HAP-1 (cell line): ENCODE data around the gene RERG.
A peak's percentile ranks its signal among the peaks of the same experiment; 100 is the strongest.

Experiments used
- DNase-seq, 2 experiments: peaks; one replicate each; pipeline ENCODE4 v3.0.0-alpha.2; 2016 to 2020; ENCODE audit warnings: low spot score in 2 of 2
- H3K27me3 ChIP-seq: fragments of 250-450 bp; sonication (Bioruptor Pico); 2 replicates; pipeline ENCODE4 v1.5.1; 2020; ENCODE audit warnings: low read depth, mild to moderate bottlenecking, moderate library complexity
- H3K36me3 ChIP-seq: fragments of 250-450 bp; sonication (Bioruptor Pico); replicated peaks from 2 replicates; pipeline ENCODE4 v1.5.1; 2020; ENCODE audit warnings: mild to moderate bottlenecking
- H3K4me1 ChIP-seq: fragments of 250-450 bp; sonication (Bioruptor Pico); 2 replicates; pipeline ENCODE4 v1.5.1; 2020; ENCODE audit warnings: mild to moderate bottlenecking
- H3K4me3 ChIP-seq: fragments of 250-450 bp; sonication (Bioruptor Pico); 2 replicates; pipeline ENCODE4 v1.5.1; 2020; ENCODE audit warnings: mild to moderate bottlenecking, moderate library complexity
- H3K9me3 ChIP-seq: fragments of 250-450 bp; sonication (Bioruptor Pico); 2 replicates; pipeline ENCODE4 v1.5.1; 2020; ENCODE audit warnings: mild to moderate bottlenecking, moderate library complexity
- in situ Hi-C: fragments of 300-500 bp; cut with MboI; formaldehyde crosslinking; loops from 3 replicates; pipeline ENCODE4 v1.14.3; 2020; ENCODE audit warnings: low sequenced_read_pairs, inconsistent platforms, mixed read lengths

Gene RERG, protein sequence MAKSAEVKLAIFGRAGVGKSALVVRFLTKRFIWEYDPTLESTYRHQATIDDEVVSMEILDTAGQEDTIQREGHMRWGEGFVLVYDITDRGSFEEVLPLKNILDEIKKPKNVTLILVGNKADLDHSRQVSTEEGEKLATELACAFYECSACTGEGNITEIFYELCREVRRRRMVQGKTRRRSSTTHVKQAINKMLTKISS

DNA sequence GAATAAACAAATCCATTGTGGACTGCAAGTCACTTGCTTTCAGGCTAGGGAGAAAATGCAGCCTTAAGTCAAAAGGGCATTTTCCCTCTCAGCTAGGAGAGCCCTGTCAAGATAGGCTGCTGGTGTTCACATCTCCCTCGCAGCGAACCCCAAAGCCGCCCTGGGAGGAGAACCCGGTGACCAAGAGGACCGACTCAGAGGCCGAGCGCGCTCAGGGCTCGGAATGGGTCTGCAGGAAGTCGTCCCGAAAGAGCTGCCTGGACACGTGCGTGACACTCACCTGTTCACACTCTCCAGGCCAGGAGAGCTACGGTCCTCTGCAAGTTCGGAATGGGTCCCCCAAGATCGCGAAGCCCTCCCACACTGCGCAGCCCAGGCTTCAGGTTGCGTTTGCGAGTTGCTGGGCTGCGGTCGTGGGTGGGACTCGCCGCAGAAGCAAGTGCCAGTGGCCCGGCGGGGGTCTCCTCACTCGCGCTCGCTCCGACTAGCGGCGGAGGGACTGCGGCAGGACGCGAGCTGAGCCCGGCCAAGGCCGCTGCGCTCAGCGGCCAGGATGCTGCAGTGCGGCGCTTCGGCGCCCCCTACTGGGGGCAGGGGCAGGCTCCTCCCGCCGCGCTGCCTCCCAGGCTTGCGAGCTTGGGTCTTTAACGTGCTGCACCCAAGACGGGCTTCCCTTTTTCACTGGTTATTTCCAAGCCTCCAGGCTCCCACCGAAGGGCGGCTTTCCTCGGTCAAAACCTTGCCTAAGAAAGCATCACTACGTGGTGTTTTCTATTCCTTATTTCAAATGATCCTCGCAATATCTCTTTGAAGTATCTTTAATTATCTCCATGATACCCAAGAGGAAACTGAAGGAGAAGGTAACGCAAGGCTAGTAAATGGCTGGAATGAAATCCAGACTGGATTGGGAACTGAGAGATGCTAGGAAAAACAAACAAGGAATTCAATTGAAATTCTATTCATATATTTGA, at the start of gene RERG:
TSS of gene RERG (minus strand) at position 503 of the 971 bp plus-strand sequence. CDS start 3,928 bp downstream, outside the sequence.
- in situ Hi-C loops, result no loop called here
- Histone ChIP-seq H3K27me3 (peaks cover 5% of the 10 kb centered on the region), H3K9me3 (no peaks in the 10 kb centered on the region), H3K36me3 (no peaks in the 10 kb centered on the region), H3K4me1 (no peaks in the 10 kb centered on the region), H3K4me3 (no peak within 1 kb of the TSS)
- peak; percentile 67 to 82 for DNase-seq

DNA sequence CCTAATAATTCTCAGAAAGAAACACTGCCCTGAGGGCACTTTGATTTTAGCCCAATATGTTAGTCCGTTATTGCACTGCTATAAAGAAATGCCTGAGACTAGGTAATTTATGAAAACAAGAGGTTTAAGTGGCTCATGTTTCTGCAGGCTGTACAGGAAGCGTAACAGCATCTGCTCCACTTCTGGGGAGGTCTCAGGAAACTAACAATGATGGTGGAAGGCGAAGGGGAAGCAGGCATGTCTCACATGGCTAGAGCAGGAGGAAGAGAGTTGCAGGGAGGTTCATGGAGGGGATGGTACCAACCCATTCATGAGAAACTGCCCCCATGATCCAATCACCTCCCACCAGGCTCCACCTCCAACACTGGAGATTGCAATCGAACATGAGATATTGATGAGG, 49.4 kb upstream of the RERG start:
- in situ Hi-C loops, result loop anchor here (10.0 kb wide), 1 partner anchor 254 kb away; no protein-coding TSS in a partner anchor

DNA sequence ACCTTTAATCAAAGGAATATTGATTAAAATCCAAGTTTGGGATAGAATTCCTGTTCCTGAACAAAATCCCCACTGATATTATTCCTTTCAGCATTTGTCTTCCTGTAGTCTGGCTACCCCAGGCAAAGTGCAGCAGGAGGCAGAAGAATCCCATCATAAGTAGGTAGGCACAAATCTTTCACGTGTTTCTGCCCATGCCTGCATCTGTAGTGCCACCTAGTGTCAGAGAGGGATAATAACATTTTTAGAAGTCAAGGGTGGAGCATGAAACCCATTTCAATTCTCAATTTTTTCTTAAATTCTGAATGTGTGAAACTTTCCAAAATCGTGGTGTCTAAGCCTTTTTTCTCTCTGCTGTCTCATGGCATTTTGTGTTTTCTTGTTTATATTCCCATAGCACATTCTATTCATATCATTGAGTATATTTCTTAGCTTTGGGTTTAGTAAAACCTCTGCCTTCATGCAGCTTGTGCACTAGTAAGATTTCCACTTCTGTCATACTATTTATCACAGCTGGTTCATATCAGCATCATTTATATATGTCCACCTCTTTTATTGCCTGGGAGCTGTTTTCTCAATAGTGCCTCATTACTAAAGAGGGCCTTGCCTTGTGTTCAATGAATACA, 47.8 kb upstream of the RERG start:
- Histone ChIP-seq H3K4me3 (no peak overlapping the region), H3K27me3 (0 out of 2 replicates have a peak, but pooled peaks cover 2% of the 10 kb centered on the region), H3K9me3 (no peaks in the 10 kb centered on the region), H3K4me1 (no peaks in the 10 kb centered on the region), H3K36me3 (no peaks in the 10 kb centered on the region)
- in situ Hi-C loops, result no loop called here
- DNase-seq, result peak; percentile 46 to 76

More for the DNA sequence above, 49.4 kb upstream of the RERG start:
- DNase-seq, result no peak
- 0 out of 2 replicates have a peak, but pooled peaks cover 2% of the 10 kb centered on the region for H3K27me3 ChIP-seq
- no peaks in the 10 kb centered on the region for H3K36me3 ChIP-seq
- H3K9me3 ChIP-seq, result no peaks in the 10 kb centered on the region
- H3K4me1 ChIP-seq, result no peaks in the 10 kb centered on the region
- H3K4me3 ChIP-seq, result no peak overlapping the region

DNA sequence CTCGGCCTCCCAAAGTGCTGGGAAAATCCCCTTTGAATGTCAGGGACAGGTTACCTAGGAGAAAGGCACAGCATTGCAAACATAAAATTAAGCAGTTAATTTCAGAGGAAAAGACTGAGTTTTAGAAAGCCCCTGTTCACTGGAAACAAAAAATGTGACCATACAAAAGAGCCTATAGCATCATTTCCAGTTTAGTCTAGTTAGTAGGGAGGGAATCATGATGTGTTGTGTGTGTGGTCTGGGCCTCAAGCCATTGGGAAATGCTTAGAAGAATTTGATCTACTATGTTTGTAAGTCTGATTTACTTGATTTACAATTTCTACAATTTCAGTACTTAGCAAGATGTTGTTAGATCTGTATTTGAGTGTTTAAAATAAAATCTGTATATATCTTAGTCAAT, 47.1 kb upstream of the RERG start:
- Histone ChIP-seq H3K36me3 (no peaks in the 10 kb centered on the region), H3K27me3 (0 out of 2 replicates have a peak, but pooled peaks cover 2% of the 10 kb centered on the region), H3K9me3 (no peaks in the 10 kb centered on the region), H3K4me3 (no peak overlapping the region), H3K4me1 (no peaks in the 10 kb centered on the region)
- in situ Hi-C loops, result no loop called here
- no peak for DNase-seq

DNA sequence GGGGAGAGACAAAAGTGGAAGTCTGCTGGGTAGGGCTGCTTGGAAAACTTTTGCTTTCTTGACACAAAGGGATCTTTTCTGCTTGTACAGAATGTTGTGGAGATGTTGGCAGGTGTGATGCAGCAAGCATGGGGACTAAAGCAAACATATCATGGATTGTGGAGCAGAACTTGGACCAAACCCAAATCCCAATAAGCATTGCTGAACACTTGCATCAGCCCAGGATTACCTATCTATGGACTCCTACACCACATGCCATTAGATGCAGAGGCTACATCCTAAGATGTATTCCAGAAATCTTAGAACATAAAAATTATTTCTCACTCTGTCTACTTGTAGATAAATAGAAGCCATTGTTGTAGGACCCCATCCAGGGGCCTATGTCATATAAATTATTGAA, 44.7 kb upstream of the RERG start:
- no peak for DNase-seq
- H3K27me3 ChIP-seq, result 0 out of 2 replicates have a peak, but pooled peaks cover 2% of the 10 kb centered on the region
- H3K4me1 ChIP-seq, result no peaks in the 10 kb centered on the region
- H3K36me3 ChIP-seq, result no peaks in the 10 kb centered on the region
- in situ Hi-C loops, result no loop called here
- no peaks in the 10 kb centered on the region for H3K9me3 ChIP-seq
- H3K4me3 ChIP-seq, result no peak overlapping the region

DNA sequence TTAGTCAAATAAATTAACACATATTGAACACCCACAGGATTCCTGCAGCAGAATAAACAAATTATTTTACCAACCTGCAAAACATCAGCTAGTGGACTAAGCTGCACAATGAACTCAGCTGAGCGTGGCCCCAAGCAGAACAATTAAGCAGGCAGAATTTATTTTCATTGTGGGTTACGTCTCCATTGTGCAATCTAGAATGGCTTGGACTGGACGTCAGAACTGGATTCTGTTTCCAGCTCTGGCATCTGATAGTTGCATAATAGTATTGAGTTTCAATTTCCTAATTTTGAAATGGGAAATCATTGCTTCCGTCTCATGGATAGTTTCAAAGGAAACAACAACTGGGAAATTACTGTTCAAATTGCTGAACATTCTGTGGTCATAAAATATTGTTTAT, 35.5 kb upstream of the RERG start:
- DNase-seq, result no peak
- H3K36me3 ChIP-seq, result no peaks in the 10 kb centered on the region
- no peaks in the 10 kb centered on the region for H3K9me3 ChIP-seq
- H3K27me3 ChIP-seq, result no peaks in the 10 kb centered on the region; the same call in 1 of the 2 replicates
- in situ Hi-C loops, result no loop called here
- no peak overlapping the region for H3K4me3 ChIP-seq
- no peaks in the 10 kb centered on the region for H3K4me1 ChIP-seq

DNA sequence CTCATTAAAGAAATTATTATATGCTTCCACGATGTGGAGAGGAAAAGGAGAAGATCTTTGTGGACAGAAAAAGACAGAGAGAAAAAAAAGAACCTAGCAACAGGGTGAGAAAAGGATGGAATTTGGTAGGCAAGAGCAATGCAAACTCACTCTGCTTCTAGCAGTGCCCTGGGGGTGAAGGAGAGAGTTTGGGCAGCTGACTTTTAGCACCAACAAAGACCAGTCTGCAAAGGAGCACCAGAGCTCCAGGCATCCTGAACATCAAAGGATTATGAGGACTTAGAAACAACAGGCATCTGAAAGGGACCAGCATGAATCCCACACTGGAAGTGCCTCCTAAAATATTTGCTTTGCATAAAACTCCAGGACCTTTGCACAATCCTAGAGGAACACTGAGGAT, 32.8 kb upstream of the RERG start:
- no peak for DNase-seq
- in situ Hi-C loops, result no loop called here

DNA sequence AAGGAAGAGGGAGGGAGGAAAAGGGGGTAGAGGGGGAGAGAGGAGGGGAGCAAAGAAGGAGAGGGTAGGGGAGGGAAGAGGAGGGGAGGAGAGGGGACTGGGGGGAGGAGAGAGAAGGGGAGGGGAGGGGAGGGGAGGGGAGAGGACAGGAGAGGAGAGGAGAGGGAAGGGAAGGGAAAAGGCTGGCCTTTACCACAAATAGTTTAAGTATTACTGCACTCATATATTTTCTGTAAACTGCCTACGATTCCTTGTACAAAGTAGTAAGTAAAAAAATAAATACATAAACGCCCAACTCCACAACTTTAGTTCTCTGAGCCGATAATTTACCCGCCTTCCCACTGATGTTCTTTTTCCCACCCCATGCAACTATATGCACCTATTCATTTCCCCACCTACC, 23.7 kb upstream of the RERG start:
- no peaks in the 10 kb centered on the region for H3K36me3 ChIP-seq
- H3K27me3 ChIP-seq, result no peaks in the 10 kb centered on the region
- no peak overlapping the region for H3K4me3 ChIP-seq
- H3K9me3 ChIP-seq, result no peaks in the 10 kb centered on the region
- H3K4me1 ChIP-seq, result no peaks in the 10 kb centered on the region
- no peak for DNase-seq
- in situ Hi-C loops, result no loop called here

More for the DNA sequence above, 32.8 kb upstream of the RERG start:
- no peaks in the 10 kb centered on the region; the same call in 1 of the 2 replicates for H3K27me3 ChIP-seq
- no peaks in the 10 kb centered on the region for H3K4me1 ChIP-seq
- no peaks in the 10 kb centered on the region for H3K9me3 ChIP-seq
- no peak overlapping the region for H3K4me3 ChIP-seq
- no peaks in the 10 kb centered on the region for H3K36me3 ChIP-seq

DNA sequence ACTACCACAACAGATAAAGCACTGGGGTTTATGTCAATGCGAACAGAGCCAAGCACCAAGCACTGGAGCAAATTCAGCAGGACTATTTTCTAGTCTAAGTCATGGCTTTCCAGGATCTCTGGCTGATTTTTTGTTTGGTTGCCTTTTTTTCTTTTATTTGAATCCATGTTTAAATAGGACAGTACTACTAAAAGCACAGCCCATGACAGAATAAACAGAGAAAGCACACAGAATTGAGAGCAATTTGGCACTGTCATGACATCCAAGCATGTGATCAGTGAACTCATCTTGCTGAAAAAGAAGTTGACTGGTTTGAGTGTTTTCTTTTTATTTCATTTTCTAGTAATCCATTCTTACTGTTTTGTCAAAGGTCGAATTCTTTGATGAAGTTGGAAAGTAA, 23.1 kb upstream of the RERG start:
- H3K9me3 ChIP-seq, result no peaks in the 10 kb centered on the region
- H3K4me3 ChIP-seq, result no peak overlapping the region
- no peaks in the 10 kb centered on the region for H3K4me1 ChIP-seq
- no peaks in the 10 kb centered on the region for H3K36me3 ChIP-seq
- H3K27me3 ChIP-seq, result no peaks in the 10 kb centered on the region
- no peak for DNase-seq
- in situ Hi-C loops, result no loop called here

DNA sequence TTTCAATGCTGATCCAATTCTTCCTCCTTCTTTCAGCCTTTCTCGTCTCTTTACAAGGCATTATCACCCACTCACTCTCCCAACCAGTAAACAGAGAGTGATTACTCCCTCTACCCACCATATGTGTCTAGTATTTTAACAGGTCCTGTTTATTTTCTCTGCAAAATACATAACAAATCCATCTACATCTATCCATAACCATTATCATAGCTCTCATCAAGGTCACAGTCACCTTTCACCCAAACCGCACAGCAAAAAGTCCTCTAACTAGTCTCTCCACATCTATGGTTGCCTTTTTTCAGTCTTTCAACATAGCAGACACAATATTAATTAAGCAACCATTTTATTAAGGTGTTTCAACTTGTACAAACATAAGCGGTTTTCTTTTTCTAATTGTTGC, 21.9 kb upstream of the RERG start:
- Histone ChIP-seq H3K27me3 (no peaks in the 10 kb centered on the region), H3K4me1 (no peaks in the 10 kb centered on the region), H3K9me3 (no peaks in the 10 kb centered on the region), H3K4me3 (no peak overlapping the region), H3K36me3 (no peaks in the 10 kb centered on the region)
- no peak for DNase-seq
- in situ Hi-C loops, result no loop called here

DNA sequence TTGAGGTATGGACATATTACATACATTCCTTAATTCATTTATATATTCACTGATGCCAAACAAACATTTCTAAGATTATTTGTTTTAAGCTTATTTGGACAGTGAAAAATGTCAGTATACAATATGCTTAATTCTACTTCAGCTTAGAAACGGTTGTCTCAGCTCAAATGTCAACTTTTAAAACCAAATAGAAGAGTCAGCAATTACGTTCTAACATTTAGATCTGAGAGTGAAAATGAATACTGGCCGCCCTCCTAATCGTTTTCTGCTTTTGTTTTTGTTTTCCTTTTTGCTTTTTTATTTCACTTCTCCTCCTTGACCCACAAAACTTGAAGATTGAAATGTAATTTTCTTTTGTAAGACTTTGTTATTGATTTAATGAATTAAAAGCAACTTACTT, 19.7 kb upstream of the RERG start:
- Histone ChIP-seq H3K4me1 (no peaks in the 10 kb centered on the region), H3K9me3 (no peaks in the 10 kb centered on the region), H3K4me3 (no peak overlapping the region), H3K36me3 (no peaks in the 10 kb centered on the region), H3K27me3 (no peaks in the 10 kb centered on the region)
- in situ Hi-C loops, result no loop called here
- no peak for DNase-seq

DNA sequence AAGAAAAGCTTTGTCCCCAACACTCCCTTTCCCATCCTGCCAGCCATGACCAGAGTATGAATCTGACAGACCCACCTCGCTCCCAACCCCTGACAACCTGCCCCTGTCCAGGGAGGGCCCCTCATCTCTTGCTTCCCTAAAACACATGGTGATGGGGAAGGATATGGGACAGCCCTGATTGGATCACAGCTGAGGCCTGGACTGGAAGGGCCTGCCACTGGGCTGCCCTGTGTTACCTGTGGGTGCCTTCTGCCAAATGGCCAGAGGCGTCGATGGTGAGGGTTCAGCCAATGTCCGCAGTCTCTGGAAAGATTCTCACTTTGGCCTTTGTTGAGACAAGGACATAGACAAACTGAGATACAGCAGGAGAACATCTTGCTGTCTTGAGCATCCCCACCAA, 13.3 kb upstream of the RERG start:
- Histone ChIP-seq H3K9me3 (no peaks in the 10 kb centered on the region), H3K36me3 (no peaks in the 10 kb centered on the region), H3K27me3 (no peaks in the 10 kb centered on the region), H3K4me3 (no peak overlapping the region), H3K4me1 (no peaks in the 10 kb centered on the region)
- in situ Hi-C loops, result no loop called here
- no peak for DNase-seq

DNA sequence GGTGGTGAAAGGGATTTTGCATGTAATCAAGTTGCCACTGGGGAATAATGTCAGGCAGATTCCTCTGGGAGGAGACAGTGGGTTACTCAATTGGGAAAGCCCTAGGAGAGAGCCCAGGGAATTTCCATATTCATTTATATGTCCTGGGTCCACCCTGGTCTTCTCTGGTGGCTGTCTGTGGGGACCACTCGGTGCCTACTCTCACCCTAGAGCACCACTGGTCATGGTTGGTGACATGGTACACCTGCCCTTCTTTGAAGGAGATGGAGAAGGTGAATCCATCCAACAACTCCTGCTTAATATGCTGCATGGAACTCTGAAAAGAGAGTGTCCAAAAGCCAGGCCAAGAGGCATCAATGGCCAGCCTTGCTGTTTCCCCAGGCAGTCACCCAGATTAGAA, 12.8 kb upstream of the RERG start:
- no peak for DNase-seq
- no peaks in the 10 kb centered on the region for H3K9me3 ChIP-seq
- H3K4me3 ChIP-seq, result no peak overlapping the region
- no peaks in the 10 kb centered on the region for H3K36me3 ChIP-seq
- in situ Hi-C loops, result no loop called here
- no peaks in the 10 kb centered on the region for H3K4me1 ChIP-seq
- no peaks in the 10 kb centered on the region for H3K27me3 ChIP-seq

DNA sequence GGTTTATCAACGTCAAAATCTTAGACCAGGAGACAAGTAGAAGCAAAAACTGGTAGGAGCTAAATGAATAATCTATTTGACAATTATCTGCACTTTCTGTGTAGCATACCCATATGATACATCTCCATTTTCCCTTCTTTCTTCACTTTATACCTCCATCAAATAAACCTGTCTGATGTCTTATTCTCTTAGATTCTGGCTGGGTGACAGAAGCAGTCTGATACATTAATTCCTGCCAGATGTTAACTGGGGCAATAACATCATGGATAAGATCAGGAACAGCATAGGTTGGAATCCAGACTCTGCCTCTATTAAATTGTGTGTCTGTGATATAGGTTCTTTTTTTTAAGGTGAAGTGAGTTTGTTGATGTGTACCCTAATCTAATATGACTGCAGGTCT, 11.7 kb upstream of the RERG start:
- in situ Hi-C loops, result no loop called here
- H3K27me3 ChIP-seq, result no peaks in the 10 kb centered on the region
- H3K9me3 ChIP-seq, result no peaks in the 10 kb centered on the region
- no peaks in the 10 kb centered on the region for H3K36me3 ChIP-seq
- H3K4me3 ChIP-seq, result no peak overlapping the region
- DNase-seq, result no peak
- H3K4me1 ChIP-seq, result no peaks in the 10 kb centered on the region
